Fibroblast of lung (primary cell): ENCODE results near the gene CAPZB. TPM values are rescaled to one million over a fixed set of nuclear protein-coding genes. Genes with fewer than 3 reads are reported as not detected.
A peak's percentile ranks its signal among the peaks of the same experiment; 100 is the strongest.

Source experiments
- DNase-seq, 2 donors: peaks; one replicate each; pipeline versions ENCODE4 v3.0.0 to v3.0.0-alpha.2; 2010; ENCODE audit warnings: low read depth in 2 of 2
- H2AFZ ChIP-seq: 2 replicates; pipeline ENCODE4 v1.5.1; 2012; ENCODE audit warnings: low read length, control low read depth, inconsistent platforms
- H3K27ac ChIP-seq: 2 replicates; pipeline ENCODE4 v1.5.1; 2011; ENCODE audit warnings: low read length, control low read depth; ENCODE audit not compliant: insufficient read depth
- H3K27me3 ChIP-seq: 2 replicates; pipeline ENCODE4 v1.5.1; 2011; ENCODE audit warnings: mild to moderate bottlenecking, low read length; ENCODE audit not compliant: control insufficient read depth, insufficient read depth
- H3K36me3 ChIP-seq: 2 replicates; pipeline ENCODE4 v1.5.1; 2011; ENCODE audit warnings: low read length; ENCODE audit not compliant: control insufficient read depth, insufficient read depth
- H3K4me1 ChIP-seq: 2 replicates; pipeline ENCODE4 v1.5.1; 2011; ENCODE audit warnings: low read length; ENCODE audit not compliant: control insufficient read depth, insufficient read depth; ENCODE audit errors: extremely low read depth
- H3K4me2 ChIP-seq: 2 replicates; pipeline ENCODE4 v1.5.1; 2011; ENCODE audit warnings: low read length, control low read depth; ENCODE audit not compliant: insufficient read depth; ENCODE audit errors: extremely low read depth
- H3K4me3 ChIP-seq, 4 experiments: fragments of 200-600 bp in 1 of 4; sonication (generic) in 1 of 4; replicated peaks in 1 of 4; 2 replicates each; pipeline ENCODE4 v1.5.1; 2011 to 2016; ENCODE audit warnings: low read length in 4 of 4, low read depth in 3 of 4, mild to moderate bottlenecking in 3 of 4, control low read depth in 2 of 4, inconsistent platforms in 1 of 4, mixed read lengths in 1 of 4; ENCODE audit not compliant: insufficient read depth in 1 of 4; ENCODE audit errors: control extremely low read depth in 1 of 4
- H3K79me2 ChIP-seq: 2 replicates; pipeline ENCODE4 v1.5.1; 2012; ENCODE audit warnings: mild to moderate bottlenecking, low read length, inconsistent platforms; ENCODE audit not compliant: control insufficient read depth, insufficient read depth
- H3K9ac ChIP-seq: 2 replicates; pipeline ENCODE4 v1.5.1; 2011; ENCODE audit warnings: mild to moderate bottlenecking, low read length, control low read depth; ENCODE audit not compliant: insufficient read depth
- H3K9me3 ChIP-seq: 2 replicates; pipeline ENCODE4 v1.5.1; 2012; ENCODE audit warnings: low read depth, low read length; ENCODE audit not compliant: control insufficient read depth, insufficient read depth
- H4K20me1 ChIP-seq: 2 replicates; pipeline ENCODE4 v1.5.1; 2011; ENCODE audit warnings: low read length; ENCODE audit not compliant: control insufficient read depth, insufficient read depth; ENCODE audit errors: extremely low read depth
- EZH2 ChIP-seq: IDR thresholded peaks from 2 replicates; pipeline ENCODE4 v1.5.1; 2012; ENCODE audit warnings: low read length, control low read depth, mild to moderate bottlenecking; ENCODE audit errors: missing control alignments
- polyA plus RNA-seq, 2 donors: library from polyadenylated mRNA; depleted of rRNA in 1 of 2; stranded (reverse) in 1 of 2; unstranded in 1 of 2; fragments of >200 nt; gene quantifications; 2 replicates each; pipeline ENCODE4 v1.2.1, GENCODE V29; 2011 to 2012; ENCODE audit warnings: missing spikeins in 1 of 2
- total RNA-seq: library from RNA; depleted of rRNA; stranded (reverse); fragments of >200 nt; gene quantifications from 2 replicates; pipeline ENCODE4 v1.2.1, GENCODE V29; 2014
- TF ChIP-seq, protein P1 (sequence below), 2 donors: IDR thresholded peaks in 1 of 2; conservative IDR thresholded peaks in 1 of 2; 1 replicate in 1 of 2; 2 replicates in 1 of 2; pipeline ENCODE4 v1.5.1; 2011 to 2012; ENCODE audit warnings: low read length in 2 of 2, control low read depth in 1 of 2, inconsistent platforms in 1 of 2, low read depth in 1 of 2, mild to moderate bottlenecking in 1 of 2

CAPZB gene
- total and polyA plus RNA-seq, 2 donors (not counting 1 experiment from before 2014, with no cell fraction given), result 104 to 495 TPM

DNA sequence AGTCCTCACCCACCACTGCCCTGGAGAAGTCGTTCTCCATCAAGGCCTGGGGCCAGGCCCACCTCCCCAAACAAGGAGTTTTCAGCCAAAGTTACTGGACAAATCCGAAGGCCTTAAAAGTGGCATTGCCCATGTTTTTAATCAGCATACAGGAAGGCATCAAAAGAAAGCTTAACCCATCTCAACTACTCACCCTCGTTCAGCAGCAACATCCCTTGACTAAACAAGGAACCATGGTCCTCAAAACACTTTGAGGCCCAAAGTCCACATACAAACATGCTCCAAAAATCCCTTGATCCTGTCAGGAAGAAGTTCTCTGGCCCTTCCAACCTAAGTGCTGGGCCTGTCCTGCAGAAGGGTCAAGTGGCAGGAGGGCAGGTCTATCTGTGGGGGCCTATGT lies 1.6 kb downstream of the CAPZB start:
- H3K4me1 ChIP-seq, result peaks cover 20% of the 10 kb centered on the region

DNA sequence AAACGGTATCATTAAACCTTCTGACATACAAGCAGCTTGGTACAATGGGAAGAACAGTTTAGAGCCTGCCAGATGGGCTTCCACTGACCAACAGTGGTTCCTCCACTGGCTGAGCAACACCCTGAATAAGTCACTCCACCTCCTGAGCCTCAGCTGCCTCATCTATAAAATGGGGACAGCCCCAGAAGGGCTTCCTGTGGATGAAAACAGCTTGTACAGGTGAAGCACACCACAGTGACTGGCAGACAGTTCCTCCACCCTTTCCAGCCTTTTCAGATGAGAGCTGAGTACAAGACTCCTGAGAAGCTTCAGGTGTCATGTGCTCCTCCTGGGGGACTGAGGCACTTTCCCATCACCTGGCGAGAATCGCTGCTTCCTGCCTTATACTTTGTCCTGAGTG lies 2.1 kb downstream of the CAPZB start:
- no peak for DNase-seq
- Histone ChIP-seq H2AFZ (no peak overlapping the region), H3K79me2 (peaks cover 72% of the 10 kb centered on the region), H3K27me3 (no peaks in the 10 kb centered on the region), H3K27ac (peak overlapping the region; percentile 94), H3K36me3 (peaks cover 3% of the 10 kb centered on the region), H3K9me3 (no peaks in the 10 kb centered on the region), H3K4me1 (peaks cover 21% of the 10 kb centered on the region), H4K20me1 (peaks cover 2% of the 10 kb centered on the region), H3K4me2 (peak overlapping the region; percentile 100), H3K4me3 (peak overlapping the region; percentile 61 to 96 (median 84)), H3K9ac (no peak overlapping the region)
- TF ChIP-seq EZH2, result no peak
- TF ChIP-seq, protein P1, sequence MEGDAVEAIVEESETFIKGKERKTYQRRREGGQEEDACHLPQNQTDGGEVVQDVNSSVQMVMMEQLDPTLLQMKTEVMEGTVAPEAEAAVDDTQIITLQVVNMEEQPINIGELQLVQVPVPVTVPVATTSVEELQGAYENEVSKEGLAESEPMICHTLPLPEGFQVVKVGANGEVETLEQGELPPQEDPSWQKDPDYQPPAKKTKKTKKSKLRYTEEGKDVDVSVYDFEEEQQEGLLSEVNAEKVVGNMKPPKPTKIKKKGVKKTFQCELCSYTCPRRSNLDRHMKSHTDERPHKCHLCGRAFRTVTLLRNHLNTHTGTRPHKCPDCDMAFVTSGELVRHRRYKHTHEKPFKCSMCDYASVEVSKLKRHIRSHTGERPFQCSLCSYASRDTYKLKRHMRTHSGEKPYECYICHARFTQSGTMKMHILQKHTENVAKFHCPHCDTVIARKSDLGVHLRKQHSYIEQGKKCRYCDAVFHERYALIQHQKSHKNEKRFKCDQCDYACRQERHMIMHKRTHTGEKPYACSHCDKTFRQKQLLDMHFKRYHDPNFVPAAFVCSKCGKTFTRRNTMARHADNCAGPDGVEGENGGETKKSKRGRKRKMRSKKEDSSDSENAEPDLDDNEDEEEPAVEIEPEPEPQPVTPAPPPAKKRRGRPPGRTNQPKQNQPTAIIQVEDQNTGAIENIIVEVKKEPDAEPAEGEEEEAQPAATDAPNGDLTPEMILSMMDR (conservative IDR thresholded peaks at IDR 0.05 in 1 of 2, IDR thresholded peaks at IDR 0.05 in 1 of 2; ENCODE audit: low read depth in 1 of 2, low read length in 2 of 2), result no peak

More for the DNA sequence above, 1.6 kb downstream of the CAPZB start:
- TF ChIP-seq, protein P1 (conservative IDR thresholded peaks at IDR 0.05 in 1 of 2, IDR thresholded peaks at IDR 0.05 in 1 of 2; ENCODE audit: low read depth in 1 of 2, low read length in 2 of 2), result no peak
- no peak for TF ChIP-seq EZH2
- Histone ChIP-seq H3K79me2 (peaks cover 67% of the 10 kb centered on the region), H3K27ac (peak overlapping the region; percentile 94), H3K27me3 (no peaks in the 10 kb centered on the region), H3K9ac (peak overlapping the region; percentile 97), H3K4me3 (peak overlapping the region; percentile 61 to 96 (median 84)), H3K36me3 (peaks cover 3% of the 10 kb centered on the region), H2AFZ (no peak overlapping the region), H4K20me1 (peaks cover 2% of the 10 kb centered on the region), H3K9me3 (no peaks in the 10 kb centered on the region), H3K4me2 (peak overlapping the region; percentile 100)
- no peak for DNase-seq

DNA sequence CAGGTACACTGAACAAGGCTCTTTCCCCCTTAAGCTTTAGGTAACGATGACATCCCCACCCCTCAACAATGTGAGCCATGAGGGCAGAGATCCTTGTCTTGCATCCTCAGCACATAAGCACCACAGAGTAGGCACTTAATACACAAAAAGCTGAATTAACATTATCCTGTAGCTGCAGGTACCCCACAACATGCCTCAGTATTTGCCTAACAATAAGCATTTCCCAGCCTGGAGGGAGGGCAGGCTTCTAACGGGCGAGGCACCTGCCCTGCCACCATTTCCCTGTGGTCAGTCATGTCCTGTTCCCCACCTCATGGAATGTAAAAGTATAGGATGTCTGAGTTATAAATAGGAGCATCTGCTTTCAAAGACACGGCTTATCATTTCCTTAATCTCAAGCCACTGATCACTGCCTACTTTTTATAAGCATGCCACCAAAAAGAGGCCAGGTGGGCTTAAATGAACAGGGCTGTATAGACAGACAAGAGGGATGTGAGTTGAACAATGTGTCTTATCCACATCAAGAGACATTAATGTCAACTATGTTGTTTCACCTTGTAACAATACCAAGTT lies 3.4 kb downstream of the CAPZB start:
- Histone ChIP-seq H3K27me3 (no peaks in the 10 kb centered on the region), H3K4me2 (peak overlapping the region; percentile 46), H3K4me1 (peaks cover 26% of the 10 kb centered on the region), H3K9me3 (no peaks in the 10 kb centered on the region), H3K4me3 (peak overlapping the region in 1 of 4 experiments; percentile 61), H2AFZ (no peak overlapping the region), H3K36me3 (peaks cover 3% of the 10 kb centered on the region), H4K20me1 (peaks cover 2% of the 10 kb centered on the region), H3K27ac (no peak overlapping the region), H3K79me2 (peaks cover 85% of the 10 kb centered on the region), H3K9ac (no peak overlapping the region)
- TF ChIP-seq, protein P1 (conservative IDR thresholded peaks at IDR 0.05 in 1 of 2, IDR thresholded peaks at IDR 0.05 in 1 of 2; ENCODE audit: low read depth in 1 of 2, low read length in 2 of 2), result no peak
- TF ChIP-seq EZH2, result no peak
- no peak for DNase-seq
